Activated CD4-positive, alpha-beta T cell treated with anti-CD3 and anti-CD28 coated beads, Interleukin-2, amount 50 U/mL, for 16 hours (primary cell): ENCODE data around the gene RPS15.

Source experiments
- DNase-seq: peaks from one replicate; pipeline ENCODE4 v3.0.0-alpha.2; 2020

RPS15 gene

GRCh38 chr19:1420590-1420989 is 17.6 kb upstream of the RPS15 start:
- DNase-seq = no peak

- DNase-seq = no peak
Measured at GRCh38 chr19:1421218-1421957, 16.8 kb upstream of the RPS15 start.

- no peak for DNase-seq
Measured at GRCh38 chr19:1421958-1422305, 16.3 kb upstream of the RPS15 start.

- DNase-seq = no peak
Measured at GRCh38 chr19:1422360-1422759, 15.8 kb upstream of the RPS15 start.

- no peak for DNase-seq
Measured at GRCh38 chr19:1422943-1423342, 15.3 kb upstream of the RPS15 start.

GRCh38 chr19:1423436-1424191 is 14.6 kb upstream of the RPS15 start:
- no peak for DNase-seq

- no peak for DNase-seq
Measured at GRCh38 chr19:1424192-1424955, 13.8 kb upstream of the RPS15 start.

- no peak for DNase-seq
Measured at GRCh38 chr19:1425102-1425837, 12.9 kb upstream of the RPS15 start.

GRCh38 chr19:1425902-1426301 is 12.3 kb upstream of the RPS15 start:
- DNase-seq = no peak

- no peak for DNase-seq
Measured at GRCh38 chr19:1426736-1427135, 11.5 kb upstream of the RPS15 start.

GRCh38 chr19:1427221-1427920 is 10.8 kb upstream of the RPS15 start:
- DNase-seq = no peak

- DNase-seq = no peak
Measured at GRCh38 chr19:1428738-1429391, 9.3 kb upstream of the RPS15 start.

GRCh38 chr19:1429750-1430149 is 8.4 kb upstream of the RPS15 start:
- DNase-seq = no peak

- no peak for DNase-seq
Measured at GRCh38 chr19:1430246-1430645, 8.0 kb upstream of the RPS15 start.

GRCh38 chr19:1431759-1432506 is 6.3 kb upstream of the RPS15 start:
- no peak for DNase-seq

- DNase-seq = no peak
Measured at GRCh38 chr19:1432507-1432887, 5.7 kb upstream of the RPS15 start.

- no peak for DNase-seq
Measured at GRCh38 chr19:1433119-1434039, 4.8 kb upstream of the RPS15 start.

GRCh38 chr19:1434040-1434366 is 4.2 kb upstream of the RPS15 start:
- no peak for DNase-seq

- DNase-seq = no peak
Measured at GRCh38 chr19:1434577-1435060, 3.6 kb upstream of the RPS15 start.

- no peak for DNase-seq
Measured at GRCh38 chr19:1435378-1435989, 2.7 kb upstream of the RPS15 start.
